ENCODE data around the gene ANKS3.

GRCh38 chr16:4746215-4746614 is 12.1 kb upstream of the ANKS3 start:
- no peak for TF ChIP-seq CTCF (IDR thresholded peaks at IDR 0.05)
- no peak for TF ChIP-seq POLR2A (IDR thresholded peaks at IDR 0.05)

Data from right lobe of liver (tissue), 4 donors.